ENCODE data around the gene STAT1.

The STAT1 gene

DNA sequence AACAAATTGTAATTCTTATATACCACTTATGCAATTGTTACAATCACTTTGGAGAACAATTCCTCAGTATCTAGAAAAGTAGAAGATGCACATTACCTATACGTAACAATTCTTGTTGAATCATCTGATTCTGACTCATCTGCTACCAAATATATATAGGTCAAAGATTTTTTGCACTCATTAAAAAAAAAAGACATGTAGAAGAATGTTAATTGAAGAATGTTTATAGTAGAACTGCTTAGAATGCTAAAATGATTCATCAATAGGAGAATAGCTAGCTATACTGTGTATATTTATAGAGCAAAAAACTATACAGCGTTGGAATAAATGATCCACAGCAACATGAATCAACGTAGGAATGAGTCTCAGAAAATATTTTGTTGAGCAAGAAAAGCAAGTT, 29.5 kb upstream of the STAT1 start:
- TF ChIP-seq, protein P1, sequence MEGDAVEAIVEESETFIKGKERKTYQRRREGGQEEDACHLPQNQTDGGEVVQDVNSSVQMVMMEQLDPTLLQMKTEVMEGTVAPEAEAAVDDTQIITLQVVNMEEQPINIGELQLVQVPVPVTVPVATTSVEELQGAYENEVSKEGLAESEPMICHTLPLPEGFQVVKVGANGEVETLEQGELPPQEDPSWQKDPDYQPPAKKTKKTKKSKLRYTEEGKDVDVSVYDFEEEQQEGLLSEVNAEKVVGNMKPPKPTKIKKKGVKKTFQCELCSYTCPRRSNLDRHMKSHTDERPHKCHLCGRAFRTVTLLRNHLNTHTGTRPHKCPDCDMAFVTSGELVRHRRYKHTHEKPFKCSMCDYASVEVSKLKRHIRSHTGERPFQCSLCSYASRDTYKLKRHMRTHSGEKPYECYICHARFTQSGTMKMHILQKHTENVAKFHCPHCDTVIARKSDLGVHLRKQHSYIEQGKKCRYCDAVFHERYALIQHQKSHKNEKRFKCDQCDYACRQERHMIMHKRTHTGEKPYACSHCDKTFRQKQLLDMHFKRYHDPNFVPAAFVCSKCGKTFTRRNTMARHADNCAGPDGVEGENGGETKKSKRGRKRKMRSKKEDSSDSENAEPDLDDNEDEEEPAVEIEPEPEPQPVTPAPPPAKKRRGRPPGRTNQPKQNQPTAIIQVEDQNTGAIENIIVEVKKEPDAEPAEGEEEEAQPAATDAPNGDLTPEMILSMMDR (IDR thresholded peaks at IDR 0.05; ENCODE audit: borderline replicate concordance, insufficient read depth, low read depth, low read length) = no peak
- no peak overlapping the region for H3K4me3 ChIP-seq (ENCODE audit: low read depth, low read length)

DNA sequence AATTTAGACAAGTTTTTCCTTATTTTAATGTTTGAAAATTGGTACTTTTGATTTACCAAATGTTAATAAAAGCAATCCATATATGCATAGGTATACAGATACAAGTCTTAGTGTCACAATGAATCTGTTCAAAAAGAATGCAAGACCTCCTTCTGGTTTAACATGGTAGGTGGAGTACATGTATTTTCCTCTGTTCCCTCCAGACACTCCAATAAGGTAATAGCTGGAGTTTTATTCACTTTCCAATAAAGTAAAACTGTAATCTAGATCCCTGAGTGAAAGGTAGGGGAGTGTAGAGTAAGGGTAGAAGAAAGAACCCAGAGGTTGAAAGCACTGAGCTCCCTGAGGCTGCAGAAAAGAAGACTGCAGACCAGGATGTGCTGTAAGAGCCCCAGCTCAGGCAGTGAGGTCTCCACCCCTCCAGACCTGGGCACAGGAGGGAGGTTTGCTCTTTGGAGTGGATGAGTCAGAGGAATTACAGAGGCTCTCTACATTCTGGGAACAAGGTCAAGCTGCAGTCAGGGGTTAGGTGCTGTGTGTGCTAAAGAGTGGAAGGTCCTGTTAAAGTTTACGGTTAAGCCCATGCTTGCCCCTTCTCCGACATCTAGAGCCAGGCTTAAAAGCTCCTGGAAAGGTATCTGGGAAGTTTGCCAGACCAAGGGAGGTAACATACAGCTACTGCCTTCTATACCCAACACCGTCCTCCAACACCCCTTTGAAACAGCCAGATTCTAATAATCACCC, 27.6 kb upstream of the STAT1 start:
- H3K4me3 ChIP-seq (ENCODE audit: low read depth, low read length) = no peak overlapping the region
- TF ChIP-seq, protein P1 (IDR thresholded peaks at IDR 0.05; ENCODE audit: borderline replicate concordance, insufficient read depth, low read depth, low read length) = no peak

DNA sequence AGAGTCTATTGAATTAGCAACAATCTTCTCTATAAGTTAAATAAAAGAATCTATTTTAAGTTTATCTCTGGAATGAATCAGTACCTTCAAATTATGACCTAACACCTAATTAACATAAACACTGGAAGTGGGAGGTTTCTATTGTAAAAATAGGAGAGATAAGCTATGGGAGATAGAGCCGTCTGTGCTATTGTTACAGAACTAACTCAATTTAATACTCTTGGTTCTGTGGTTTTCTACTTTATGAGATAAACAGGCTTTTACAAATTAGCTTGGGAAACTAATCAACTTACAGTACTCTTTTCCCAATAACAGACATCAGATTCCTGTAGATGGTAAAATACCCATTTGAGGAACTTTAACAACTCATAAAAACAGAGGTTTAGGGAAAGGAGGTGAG, 25.6 kb upstream of the STAT1 start:
- TF ChIP-seq, protein P1 (IDR thresholded peaks at IDR 0.05; ENCODE audit: borderline replicate concordance, insufficient read depth, low read depth, low read length) = no peak
- no peak overlapping the region for H3K4me3 ChIP-seq (ENCODE audit: low read depth, low read length)

DNA sequence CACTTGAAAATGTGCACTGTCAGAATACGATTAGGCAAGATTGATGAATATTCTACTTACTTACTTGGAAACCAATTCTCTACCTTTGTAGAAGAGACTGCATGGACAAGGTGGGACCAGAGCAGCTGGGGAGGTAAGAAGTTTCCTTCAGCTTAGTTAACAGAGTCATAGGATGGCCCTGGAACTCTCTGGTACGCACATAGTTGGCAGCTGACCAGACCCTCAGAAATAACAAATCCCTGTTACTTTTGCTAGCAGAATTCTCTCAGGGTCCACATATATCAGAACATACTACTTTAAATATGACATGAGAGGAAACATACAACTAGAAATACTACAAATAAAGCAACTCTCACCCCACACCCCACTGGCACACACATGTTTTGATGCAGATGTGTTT, 24.8 kb upstream of the STAT1 start:
- TF ChIP-seq, protein P1 (IDR thresholded peaks at IDR 0.05; ENCODE audit: borderline replicate concordance, insufficient read depth, low read depth, low read length) = no peak

DNA sequence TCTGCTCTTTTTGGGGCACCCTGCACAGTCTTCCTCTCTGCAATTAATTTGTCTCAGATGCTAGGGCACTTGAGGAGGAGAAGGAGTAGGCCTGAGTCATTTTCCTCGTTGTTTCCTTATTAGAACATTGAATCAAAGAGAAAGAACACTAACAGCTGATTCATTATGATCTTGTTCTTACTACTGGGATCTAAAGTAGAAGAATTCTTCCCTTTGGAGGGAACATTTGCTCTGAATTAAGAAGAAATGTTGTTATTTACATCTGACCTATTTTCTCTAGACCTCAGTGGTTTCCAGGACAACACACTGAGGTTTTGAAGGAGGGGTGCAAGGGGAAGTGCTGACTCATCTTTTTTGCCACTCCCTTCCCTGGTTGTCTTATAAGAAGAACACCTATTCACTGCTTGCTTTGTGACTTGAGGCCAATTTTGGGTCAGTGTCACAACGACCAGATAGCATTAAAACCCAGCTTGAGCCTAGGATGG, 24.3 kb upstream of the STAT1 start:
- H3K4me3 ChIP-seq (ENCODE audit: low read depth, low read length) = no peak overlapping the region
- TF ChIP-seq, protein P1 (IDR thresholded peaks at IDR 0.05; ENCODE audit: borderline replicate concordance, insufficient read depth, low read depth, low read length) = no peak

More for the DNA sequence above, 24.8 kb upstream of the STAT1 start:
- H3K4me3 ChIP-seq (ENCODE audit: low read depth, low read length) = no peak overlapping the region

DNA sequence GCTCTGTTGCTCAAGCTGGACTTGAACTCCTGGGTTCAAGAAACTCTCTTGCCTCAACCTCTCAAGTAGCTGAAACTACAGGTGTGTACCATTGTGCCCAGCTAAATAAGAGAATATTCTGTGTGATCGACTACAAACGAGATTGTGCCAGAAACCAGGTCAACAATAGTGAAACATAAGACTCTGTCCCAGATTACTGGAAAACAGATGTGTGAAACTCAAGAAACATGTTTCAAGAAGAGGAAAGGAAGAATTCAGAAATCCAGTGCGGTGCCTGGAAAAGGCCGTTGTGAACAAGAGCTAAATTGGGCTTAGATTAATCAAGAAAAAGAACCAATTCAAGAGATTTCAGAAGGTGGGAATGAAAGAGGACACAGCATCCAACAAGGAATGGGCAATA, 23.4 kb upstream of the STAT1 start:
- TF ChIP-seq, protein P1 (IDR thresholded peaks at IDR 0.05; ENCODE audit: borderline replicate concordance, insufficient read depth, low read depth, low read length) = no peak
- no peak overlapping the region for H3K4me3 ChIP-seq (ENCODE audit: low read depth, low read length)

DNA sequence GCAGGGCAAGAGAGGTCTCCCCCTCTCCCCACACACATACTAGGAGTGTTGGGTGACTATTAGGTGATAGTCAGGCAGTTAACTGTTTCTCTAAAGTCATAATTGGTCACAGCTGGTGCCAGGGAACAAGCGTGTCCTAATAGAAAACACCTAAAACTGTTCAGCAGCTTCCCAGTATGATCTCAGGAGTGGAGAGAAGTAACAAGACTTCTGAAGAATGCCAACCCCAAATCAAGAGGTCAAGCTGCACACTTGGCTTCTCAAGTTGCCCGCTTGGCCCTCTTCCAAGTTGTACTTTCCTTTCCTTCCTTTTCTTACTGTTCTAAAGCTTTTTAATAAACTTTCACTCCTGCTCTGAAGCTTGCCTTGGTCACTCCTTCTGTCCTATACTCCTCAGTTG, 22.4 kb upstream of the STAT1 start:
- no peak overlapping the region for H3K4me3 ChIP-seq (ENCODE audit: low read depth, low read length)
- TF ChIP-seq, protein P1 (IDR thresholded peaks at IDR 0.05; ENCODE audit: borderline replicate concordance, insufficient read depth, low read depth, low read length) = no peak
